Epithelial cell of esophagus (primary cell): ENCODE data around the gene LRMDA.
A peak's percentile ranks its signal among the peaks of the same experiment; 100 is the strongest.

Experiments
- DNase-seq: peaks from one replicate; pipeline ENCODE4 v3.0.0; 2010; ENCODE audit warnings: low read depth
- H3K4me3 ChIP-seq: 2 replicates; pipeline ENCODE4 v1.5.1; 2011; ENCODE audit warnings: mild to moderate bottlenecking, low read length, control low read depth
- CTCF ChIP-seq: IDR thresholded peaks from 2 replicates; pipeline ENCODE4 v1.5.1; 2011; ENCODE audit warnings: low read depth, mild to moderate bottlenecking, low read length, control low read depth, inconsistent platforms; ENCODE audit not compliant: insufficient read depth; ENCODE audit errors: missing control alignments

LRMDA gene

GRCh38 chr10:75971402-75972211, 540.2 kb downstream of the LRMDA start:
- no peak for TF ChIP-seq CTCF
- DNase-seq: no peak
- no peak overlapping the region for H3K4me3 ChIP-seq

GRCh38 chr10:75972491-75973276, 541.3 kb downstream of the LRMDA start:
- TF ChIP-seq CTCF: no peak
- DNase-seq: peak; percentile 61

GRCh38 chr10:75974080-75974479, 542.7 kb downstream of the LRMDA start:
- TF ChIP-seq CTCF: no peak
- H3K4me3 ChIP-seq: no peak overlapping the region
- peak; percentile 64 for DNase-seq

More at GRCh38 chr10:75972491-75973276, 541.3 kb downstream of the LRMDA start:
- no peak overlapping the region for H3K4me3 ChIP-seq

- DNase-seq: no peak
- H3K4me3 ChIP-seq: no peak overlapping the region
- no peak for TF ChIP-seq CTCF
These were observed 545.3 kb downstream of the LRMDA start for GRCh38 chr10:75976681-75977080.

GRCh38 chr10:75977139-75977538, 545.7 kb downstream of the LRMDA start:
- no peak overlapping the region for H3K4me3 ChIP-seq
- no peak for DNase-seq
- no peak for TF ChIP-seq CTCF

GRCh38 chr10:75978213-75978612, 546.8 kb downstream of the LRMDA start:
- H3K4me3 ChIP-seq: no peak overlapping the region
- TF ChIP-seq CTCF: no peak
- no peak for DNase-seq
